Caco-2 (cell line): ENCODE results near the gene CDH7. TPM values are rescaled to one million over a fixed set of nuclear protein-coding genes. Genes with fewer than 3 reads are reported as not detected.

Source experiments
- BruUV-seq: library from RNA; stranded (reverse); fragments of 400-500 nt; replicated peaks from 2 replicates; lab custom pipeline; 2021; lab: Mats Ljungman, UMichigan
- CTCF ChIA-PET: fragments of 300-600 bp; sonication (Branson Sonifier 250); formaldehyde crosslinking; loops from one replicate; lab custom pipeline; 2022; ENCODE audit warnings: antibody characterized with exemption; lab: Charles Lee
- POLR2A ChIA-PET: fragments of 300-600 bp; sonication (Branson Sonifier 250); formaldehyde crosslinking; loops from one replicate; lab custom pipeline; 2022; ENCODE audit warnings: antibody characterized with exemption; lab: Charles Lee
- DNase-seq, 2 experiments: peaks; one replicate each; pipeline versions ENCODE4 v3.0.0 to v3.0.0-alpha.2; 2020 to 2022
- H3K27me3 ChIP-seq: replicated peaks from 2 replicates; pipeline ENCODE4 v1.6.0; 2011; ENCODE audit warnings: low read length; ENCODE audit not compliant: control insufficient read depth, insufficient read depth
- H3K36me3 ChIP-seq: 2 replicates; pipeline ENCODE4 v1.5.1; 2011; ENCODE audit warnings: low read length; ENCODE audit not compliant: control insufficient read depth, insufficient read depth
- H3K4me1 ChIP-seq: fragments of 250-450 bp; sonication (Bioruptor Pico); 2 replicates; pipeline ENCODE4 v1.5.1; 2020; ENCODE audit warnings: mild to moderate bottlenecking
- H3K4me3 ChIP-seq: 2 replicates; pipeline ENCODE4 v1.5.1; 2011; ENCODE audit warnings: low read depth, mild to moderate bottlenecking, control low read depth, low read length
- H3K9me3 ChIP-seq: fragments of 250-450 bp; sonication (Bioruptor Pico); 2 replicates; pipeline ENCODE4 v1.5.1; 2020; ENCODE audit warnings: mild to moderate bottlenecking, moderate library complexity
- H3K27ac Mint-ChIP-seq: one replicate; pipeline ENCODE4 v1.8.0; 2022; ENCODE audit warnings: mixed read lengths; ENCODE audit not compliant: unreplicated experiment
- H3K27me3 Mint-ChIP-seq: one replicate; pipeline ENCODE4 v1.8.0; 2022; ENCODE audit warnings: mixed read lengths; ENCODE audit not compliant: insufficient read depth, unreplicated experiment
- H3K36me3 Mint-ChIP-seq: one replicate; pipeline ENCODE4 v1.8.0; 2022; ENCODE audit warnings: mild to moderate bottlenecking, mixed read lengths; ENCODE audit not compliant: insufficient read depth, unreplicated experiment
- H3K4me1 Mint-ChIP-seq: one replicate; pipeline ENCODE4 v1.8.0; 2022; ENCODE audit warnings: low read depth, mixed read lengths; ENCODE audit not compliant: unreplicated experiment
- H3K4me3 Mint-ChIP-seq: one replicate; pipeline ENCODE4 v1.8.0; 2022; ENCODE audit warnings: mild to moderate bottlenecking, moderate library complexity, mixed read lengths; ENCODE audit not compliant: unreplicated experiment
- H3K9me3 Mint-ChIP-seq: one replicate; pipeline ENCODE4 v1.8.0; 2022; ENCODE audit warnings: mixed read lengths; ENCODE audit not compliant: unreplicated experiment
- CTCF ChIP-seq, 2 experiments: fragments of 200-600 bp in 1 of 2; IDR thresholded peaks; 1 replicate in 1 of 2; 2 replicates in 1 of 2; pipeline versions ENCODE4 v1.5.1 to v1.8.0; 2011 to 2022; ENCODE audit warnings: antibody characterized with exemption in 1 of 2, control low read depth in 1 of 2, inconsistent platforms in 1 of 2, low read depth in 1 of 2, low read length in 1 of 2, mild to moderate bottlenecking in 1 of 2, moderate library complexity in 1 of 2; ENCODE audit not compliant: insufficient read depth in 1 of 2, severe bottlenecking in 1 of 2, unreplicated experiment in 1 of 2
- intact Hi-C: fragments of 100-400 bp; cut with micrococcal nuclease; formaldehyde crosslinking; loops from one replicate; pipeline ENCODE4 v1.10.0; 2022; ENCODE audit not compliant: unreplicated experiment
- total RNA-seq: library from RNA; stranded (reverse); gene quantifications from 2 replicates; pipeline ENCODE4 v1.2.3, GENCODE V29; 2022

The CDH7 gene
- total RNA-seq, 1 experiment from 2014 or later = 0.16 TPM

- Mint-ChIP-seq H3K27ac (no peak overlapping the region), H3K9me3 (no peaks in the 10 kb centered on the region), H3K4me1 (no peaks in the 10 kb centered on the region), H3K36me3 (no peaks in the 10 kb centered on the region), H3K4me3 (no peak overlapping the region), H3K27me3 (no peaks in the 10 kb centered on the region)
- Histone ChIP-seq H3K9me3 (no peaks in the 10 kb centered on the region), H3K4me3 (no peak overlapping the region), H3K4me1 (no peaks in the 10 kb centered on the region), H3K36me3 (no peaks in the 10 kb centered on the region), H3K27me3 (no peaks in the 10 kb centered on the region)
- ChIA-PET POLR2A (no interaction called here), CTCF (no interaction called here)
- TF ChIP-seq CTCF (IDR thresholded peaks at IDR 0.05; ENCODE audit: insufficient read depth in 1 of 2, low read depth in 1 of 2, low read length in 1 of 2, severe bottlenecking in 1 of 2, unreplicated experiment in 1 of 2) = no peak
- no TSS peak for BruUV-seq
- intact Hi-C loops = no loop called here
- DNase-seq = no peak
Measured at GRCh38 chr18:65924904-65925303, 174.1 kb downstream of the CDH7 start.

GRCh38 chr18:65934874-65935273, 184.1 kb downstream of the CDH7 start:
- no peaks in the 10 kb centered on the region for H3K9me3 Mint-ChIP-seq
- no peak for TF ChIP-seq CTCF (IDR thresholded peaks at IDR 0.05; ENCODE audit: insufficient read depth in 1 of 2, low read depth in 1 of 2, low read length in 1 of 2, severe bottlenecking in 1 of 2, unreplicated experiment in 1 of 2)
- POLR2A ChIA-PET = no interaction called here
- no peaks in the 10 kb centered on the region for H3K9me3 ChIP-seq
- H3K27ac Mint-ChIP-seq = no peak overlapping the region
- H3K27me3 Mint-ChIP-seq = no peaks in the 10 kb centered on the region
- no TSS peak for BruUV-seq
- no peak overlapping the region for H3K4me3 Mint-ChIP-seq
- H3K36me3 ChIP-seq = no peaks in the 10 kb centered on the region
- no peak overlapping the region for H3K4me3 ChIP-seq
- H3K4me1 Mint-ChIP-seq = no peaks in the 10 kb centered on the region
- no peaks in the 10 kb centered on the region for H3K4me1 ChIP-seq
- no peaks in the 10 kb centered on the region for H3K27me3 ChIP-seq
- intact Hi-C loops = no loop called here
- H3K36me3 Mint-ChIP-seq = no peaks in the 10 kb centered on the region
- DNase-seq = no peak
- CTCF ChIA-PET = no interaction called here

GRCh38 chr18:65936678-65937077, 185.9 kb downstream of the CDH7 start:
- ChIA-PET CTCF (no interaction called here), POLR2A (no interaction called here)
- no peaks in the 10 kb centered on the region for H3K27me3 Mint-ChIP-seq
- no TSS peak for BruUV-seq
- H3K4me1 ChIP-seq = no peaks in the 10 kb centered on the region
- H3K4me3 ChIP-seq = no peak overlapping the region
- TF ChIP-seq CTCF (IDR thresholded peaks at IDR 0.05; ENCODE audit: insufficient read depth in 1 of 2, low read depth in 1 of 2, low read length in 1 of 2, severe bottlenecking in 1 of 2, unreplicated experiment in 1 of 2) = no peak
- no peaks in the 10 kb centered on the region for H3K27me3 ChIP-seq
- H3K9me3 Mint-ChIP-seq = no peaks in the 10 kb centered on the region
- no peak overlapping the region for H3K4me3 Mint-ChIP-seq
- no peaks in the 10 kb centered on the region for H3K36me3 ChIP-seq
- no peak for DNase-seq
- no peaks in the 10 kb centered on the region for H3K9me3 ChIP-seq
- intact Hi-C loops = no loop called here
- no peak overlapping the region for H3K27ac Mint-ChIP-seq
- no peaks in the 10 kb centered on the region for H3K36me3 Mint-ChIP-seq
- no peaks in the 10 kb centered on the region for H3K4me1 Mint-ChIP-seq
